Kidney glomerular epithelial cell (primary cell): ENCODE data around the gene SAMD11.
A peak's percentile ranks its signal among the peaks of the same experiment; 100 is the strongest.

Experiments
- DNase-seq: peaks from one replicate; lab custom pipeline; 2025; lab: John Stamatoyannopoulos, UW

SAMD11 gene

GRCh38 chr1:962381-963300 lies 38.9 kb downstream of the SAMD11 start:
- no peak for DNase-seq

- no peak for DNase-seq
Measured at GRCh38 chr1:963301-963651, 39.6 kb downstream of the SAMD11 start.

- DNase-seq = no peak
Measured at GRCh38 chr1:963746-964525, 40.2 kb downstream of the SAMD11 start.

GRCh38 chr1:964691-965525 lies 41.2 kb downstream of the SAMD11 start:
- no peak for DNase-seq

- no peak for DNase-seq
Measured at GRCh38 chr1:965526-966134, 41.9 kb downstream of the SAMD11 start.

GRCh38 chr1:966135-966703 lies 42.5 kb downstream of the SAMD11 start, which contains the start of gene PLEKHN1:
Gene PLEKHN1 (plus strand): TSS chr1:966482. CDS start chr1:966532, 50 bp downstream.
- DNase-seq = peak; percentile 40

- peak; percentile 27 for DNase-seq
Measured at GRCh38 chr1:966704-967300, 43.1 kb downstream of the SAMD11 start.

GRCh38 chr1:967466-968343 lies 44.0 kb downstream of the SAMD11 start:
- no peak for DNase-seq

- no peak for DNase-seq
Measured at GRCh38 chr1:969260-969855, 45.6 kb downstream of the SAMD11 start.

GRCh38 chr1:970242-970972 lies 46.7 kb downstream of the SAMD11 start:
- no peak for DNase-seq

- DNase-seq = no peak
Measured at GRCh38 chr1:970973-971730, 47.4 kb downstream of the SAMD11 start.

GRCh38 chr1:971751-972506 lies 48.2 kb downstream of the SAMD11 start:
- no peak for DNase-seq

GRCh38 chr1:972726-973458 lies 49.2 kb downstream of the SAMD11 start:
- DNase-seq = no peak

GRCh38 chr1:973459-974292 lies 50.0 kb downstream of the SAMD11 start:
- no peak for DNase-seq

- DNase-seq = no peak
Measured at GRCh38 chr1:974293-974640, 50.5 kb downstream of the SAMD11 start.
